ENCODE data around the gene PACRG. TPM values are rescaled to one million over a fixed set of nuclear protein-coding genes. Genes with fewer than 3 reads are reported as not detected.

The PACRG gene
- total and polyA plus RNA-seq, 2 experiments from 2014 or later: 0.83 to 3.7 TPM

DNA sequence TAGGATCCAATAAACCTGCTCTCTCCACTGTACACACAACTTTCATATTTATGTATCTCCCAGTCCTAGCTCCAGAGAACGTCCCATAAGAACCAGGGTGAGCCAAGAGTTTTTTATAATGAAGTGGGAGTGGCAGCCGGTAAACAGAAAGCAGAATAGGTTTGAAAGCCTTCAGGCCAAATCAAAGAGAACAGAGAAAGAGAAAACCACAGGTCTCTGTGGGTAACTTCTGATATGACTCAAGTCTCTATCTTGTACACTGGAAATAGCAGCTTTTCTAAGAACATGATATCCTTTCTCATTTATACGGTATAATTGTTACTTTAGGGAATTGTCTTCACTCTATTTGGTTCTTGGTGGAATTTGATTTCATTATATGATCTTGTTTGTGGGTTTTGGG, 273.6 kb downstream of the PACRG start:
- peak in 1 of 2 donors; percentile 6 for DNase-seq (ENCODE audit: low read depth in 1 of 2, low spot score in 1 of 2)
- Histone ChIP-seq H3K27me3 (no peaks in the 10 kb centered on the region), H3K27ac (no peak overlapping the region), H3K9me3 (ENCODE audit: low read depth) (no peaks in the 10 kb centered on the region), H3K4me3 (no peak overlapping the region), H3K36me3 (no peaks in the 10 kb centered on the region), H3K4me1 (ENCODE audit: low read depth) (peaks cover 15% of the 10 kb centered on the region)
- TF ChIP-seq, protein P1, sequence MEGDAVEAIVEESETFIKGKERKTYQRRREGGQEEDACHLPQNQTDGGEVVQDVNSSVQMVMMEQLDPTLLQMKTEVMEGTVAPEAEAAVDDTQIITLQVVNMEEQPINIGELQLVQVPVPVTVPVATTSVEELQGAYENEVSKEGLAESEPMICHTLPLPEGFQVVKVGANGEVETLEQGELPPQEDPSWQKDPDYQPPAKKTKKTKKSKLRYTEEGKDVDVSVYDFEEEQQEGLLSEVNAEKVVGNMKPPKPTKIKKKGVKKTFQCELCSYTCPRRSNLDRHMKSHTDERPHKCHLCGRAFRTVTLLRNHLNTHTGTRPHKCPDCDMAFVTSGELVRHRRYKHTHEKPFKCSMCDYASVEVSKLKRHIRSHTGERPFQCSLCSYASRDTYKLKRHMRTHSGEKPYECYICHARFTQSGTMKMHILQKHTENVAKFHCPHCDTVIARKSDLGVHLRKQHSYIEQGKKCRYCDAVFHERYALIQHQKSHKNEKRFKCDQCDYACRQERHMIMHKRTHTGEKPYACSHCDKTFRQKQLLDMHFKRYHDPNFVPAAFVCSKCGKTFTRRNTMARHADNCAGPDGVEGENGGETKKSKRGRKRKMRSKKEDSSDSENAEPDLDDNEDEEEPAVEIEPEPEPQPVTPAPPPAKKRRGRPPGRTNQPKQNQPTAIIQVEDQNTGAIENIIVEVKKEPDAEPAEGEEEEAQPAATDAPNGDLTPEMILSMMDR (IDR thresholded peaks at IDR 0.05; ENCODE audit: low read depth, low read length): no peak

DNA sequence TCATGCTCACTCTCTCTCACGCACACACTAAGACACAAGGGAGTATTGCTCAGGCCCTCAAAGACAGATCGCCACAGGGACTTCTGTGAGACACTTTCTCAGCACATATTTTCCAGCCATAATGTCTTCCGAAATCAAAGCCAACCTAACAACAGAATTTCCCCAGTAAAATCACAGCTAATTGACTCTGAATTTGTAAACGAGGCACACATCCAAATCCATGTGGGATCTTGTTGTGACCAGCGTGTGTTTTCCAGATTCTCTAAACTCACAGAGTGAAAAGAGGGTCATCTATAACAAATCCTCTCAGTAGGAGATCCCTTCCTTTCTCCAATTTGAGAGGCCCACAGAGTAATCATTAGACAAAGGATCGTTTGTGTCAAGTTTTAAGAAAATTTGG, 280.4 kb downstream of the PACRG start:
- Histone ChIP-seq H3K27ac (no peak overlapping the region), H3K27me3 (no peaks in the 10 kb centered on the region), H3K9me3 (ENCODE audit: low read depth) (no peaks in the 10 kb centered on the region), H3K4me1 (ENCODE audit: low read depth) (no peaks in the 10 kb centered on the region), H3K36me3 (no peaks in the 10 kb centered on the region), H3K4me3 (no peak overlapping the region)
- TF ChIP-seq, protein P1 (IDR thresholded peaks at IDR 0.05; ENCODE audit: low read depth, low read length): no peak
- DNase-seq (ENCODE audit: low read depth in 1 of 2, low spot score in 1 of 2): no peak

DNA sequence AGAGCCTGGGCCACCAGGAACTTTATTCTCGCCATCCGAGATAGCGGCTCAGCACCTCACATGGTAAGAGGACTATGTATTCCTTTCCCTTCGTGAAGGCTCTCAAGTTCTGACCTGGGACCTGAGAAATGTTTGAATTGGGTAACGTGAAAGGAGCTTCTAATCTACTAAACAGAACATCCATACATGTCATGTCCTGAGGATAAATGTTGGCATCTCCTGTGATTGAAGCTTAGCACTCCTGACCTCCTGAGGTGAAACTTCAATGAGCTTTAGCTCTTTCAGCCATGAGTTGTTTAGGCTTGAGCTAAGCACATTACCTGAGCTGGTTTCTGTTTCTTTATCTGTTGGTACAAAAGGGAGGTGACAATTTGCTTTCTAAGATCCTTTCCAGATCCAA, 280.9 kb downstream of the PACRG start:
- no peak overlapping the region for H3K4me3 ChIP-seq
- no peak for DNase-seq (ENCODE audit: low read depth in 1 of 2, low spot score in 1 of 2)
- H3K36me3 ChIP-seq: no peaks in the 10 kb centered on the region
- no peak overlapping the region for H3K27ac ChIP-seq
- TF ChIP-seq, protein P1 (IDR thresholded peaks at IDR 0.05; ENCODE audit: low read depth, low read length): no peak
- no peaks in the 10 kb centered on the region for H3K9me3 ChIP-seq (ENCODE audit: low read depth)
- no peaks in the 10 kb centered on the region for H3K27me3 ChIP-seq
- no peaks in the 10 kb centered on the region for H3K4me1 ChIP-seq (ENCODE audit: low read depth)

DNA sequence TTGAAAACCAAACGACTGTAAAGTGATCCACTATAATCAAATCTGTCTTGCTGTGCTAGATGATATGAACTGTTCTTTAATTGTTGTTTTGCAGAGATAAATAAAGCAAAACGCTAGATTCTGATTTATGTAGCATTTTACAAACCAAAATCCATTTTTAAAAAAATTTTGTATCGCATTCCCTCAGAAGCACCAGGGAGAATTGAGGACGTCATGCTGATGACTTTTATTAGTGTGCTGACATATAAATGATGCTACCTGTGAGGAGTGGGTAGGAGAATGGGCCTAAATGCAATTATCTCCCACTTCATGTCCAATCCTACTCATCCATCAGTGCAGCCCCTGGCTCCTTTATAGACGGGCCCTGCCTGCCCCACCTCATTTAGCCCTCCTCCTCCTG, 282.4 kb downstream of the PACRG start:
- Histone ChIP-seq H3K9me3 (ENCODE audit: low read depth) (no peaks in the 10 kb centered on the region), H3K27me3 (no peaks in the 10 kb centered on the region), H3K36me3 (no peaks in the 10 kb centered on the region), H3K4me3 (no peak overlapping the region), H3K27ac (no peak overlapping the region), H3K4me1 (ENCODE audit: low read depth) (no peaks in the 10 kb centered on the region)
- TF ChIP-seq, protein P1 (IDR thresholded peaks at IDR 0.05; ENCODE audit: low read depth, low read length): no peak
- no peak for DNase-seq (ENCODE audit: low read depth in 1 of 2, low spot score in 1 of 2)

GRCh38 chr6:163014736-163015135, 287.0 kb downstream of the PACRG start:
- no peaks in the 10 kb centered on the region for H3K36me3 ChIP-seq
- no peaks in the 10 kb centered on the region for H3K9me3 ChIP-seq (ENCODE audit: low read depth)
- no peak overlapping the region for H3K4me3 ChIP-seq
- H3K27me3 ChIP-seq: no peaks in the 10 kb centered on the region
- no peak for DNase-seq (ENCODE audit: low read depth in 1 of 2, low spot score in 1 of 2)
- TF ChIP-seq, protein P1 (IDR thresholded peaks at IDR 0.05; ENCODE audit: low read depth, low read length): no peak
- H3K4me1 ChIP-seq (ENCODE audit: low read depth): peaks cover 5% of the 10 kb centered on the region
- no peak overlapping the region for H3K27ac ChIP-seq

DNA sequence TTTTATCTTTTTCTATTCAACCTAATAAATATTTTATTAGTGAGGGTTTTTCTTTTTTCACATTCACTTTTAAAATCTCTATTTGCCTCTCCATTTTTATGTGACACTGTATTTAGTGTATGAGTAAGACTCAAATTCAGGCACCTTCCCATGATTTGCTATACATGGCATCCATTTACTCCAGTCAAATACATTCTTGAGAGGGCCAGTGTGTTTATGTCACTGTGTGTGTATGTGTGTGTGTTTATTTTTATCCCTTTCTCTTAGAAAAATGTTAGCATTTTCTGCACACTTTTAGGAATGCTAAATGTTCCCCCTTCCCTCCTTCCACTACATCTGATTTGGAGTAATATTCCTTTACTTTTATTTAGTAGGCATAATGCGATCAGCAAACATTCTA, 290.0 kb downstream of the PACRG start:
- no peak for DNase-seq (ENCODE audit: low read depth in 1 of 2, low spot score in 1 of 2)
- TF ChIP-seq, protein P1 (IDR thresholded peaks at IDR 0.05; ENCODE audit: low read depth, low read length): no peak
- no peak overlapping the region for H3K4me3 ChIP-seq
- H3K27ac ChIP-seq: no peak overlapping the region
- H3K36me3 ChIP-seq: no peaks in the 10 kb centered on the region
- H3K9me3 ChIP-seq (ENCODE audit: low read depth): no peaks in the 10 kb centered on the region
- H3K4me1 ChIP-seq (ENCODE audit: low read depth): peaks cover 5% of the 10 kb centered on the region
- H3K27me3 ChIP-seq: no peaks in the 10 kb centered on the region

Measured in cardiac muscle cell (in vitro differentiated cells and primary cell).